Testis (tissue), 3 donors: ENCODE data around the gene ZNF350. TPM values are rescaled to one million over a fixed set of nuclear protein-coding genes. Genes with fewer than 3 reads are reported as not detected.
"Not testable (repeated sequence)": the region's sequence is repeated elsewhere in the genome, so short reads cannot be mapped to it uniquely, and the experiment has no call there.

Experiments used
- DNase-seq: peaks from one replicate; pipeline ENCODE4 v3.0.0-alpha.2; 2019
- H3K27ac ChIP-seq, 2 donors: fragments of 200-600 bp; sonication (generic); one replicate each; pipeline ENCODE4 v1.5.1; 2019
- H3K27me3 ChIP-seq: fragments of 200-600 bp; sonication (generic); one replicate; pipeline ENCODE4 v1.5.1; 2019
- H3K36me3 ChIP-seq: fragments of 200-600 bp; sonication (generic); one replicate; pipeline ENCODE4 v1.5.1; 2017; ENCODE audit warnings: low read depth; ENCODE audit errors: missing control alignments
- H3K4me1 ChIP-seq: fragments of 200-600 bp; sonication (generic); one replicate; pipeline ENCODE4 v1.5.1; 2019
- H3K4me3 ChIP-seq, 2 donors: fragments of 200-600 bp; sonication (generic); one replicate each; pipeline ENCODE4 v1.5.1; 2017 to 2019
- H3K9me3 ChIP-seq: fragments of 200-600 bp; sonication (generic); one replicate; pipeline ENCODE4 v1.5.1; 2017
- CTCF ChIP-seq, 3 experiments: fragments of 450-650 bp in 2 of 3; fragments of 200-600 bp in 1 of 3; sonication (generic) in 1 of 3; IDR thresholded peaks; one replicate each; pipeline ENCODE4 v1.5.1; 2016 to 2019; ENCODE audit warnings: antibody characterized with exemption in 3 of 3, mild to moderate bottlenecking in 2 of 3, moderate library complexity in 1 of 3
- POLR2A ChIP-seq: fragments of 450-650 bp; IDR thresholded peaks from one replicate; pipeline ENCODE4 v1.6.1; 2017; ENCODE audit warnings: antibody characterized with exemption, mild to moderate bottlenecking, moderate library complexity
- WGBS, 2 donors: methylation state at CpG; one replicate each; pipeline ENCODE4 v1.1.5; 2018; 5-methylcytosine and 5-hydroxymethylcytosine counted together
- intact Hi-C: fragments of 100-400 bp; cut with DNase I; formaldehyde crosslinking; loops from one replicate; pipeline ENCODE4 v1.15.1; 2023; ENCODE audit warnings: low total_unique reads
- polyA plus RNA-seq: library from polyadenylated mRNA; stranded (reverse); fragments of 350-450 nt; fragmentation: Illumina TruSeq; extraction: RNeasy Lipid Tissue Mini Kit (QIAGEN cat#74804); gene quantifications from one replicate; pipeline ENCODE4 v1.2.3, GENCODE V29; 2014; ENCODE audit warnings: low read depth, low replicate concordance; ENCODE audit not compliant: insufficient read depth
- total RNA-seq, 2 donors: library from RNA; depleted of rRNA; stranded (reverse); fragments of >200 nt; gene quantifications; one replicate each; pipeline ENCODE4 v1.2.3, GENCODE V29; 2016

ZNF350 gene
- total and polyA plus RNA-seq, 3 donors from 2014 or later = 7.5 to 19.0 (median 18.0) TPM

GRCh38 chr19:51970718-51971117 lies 15.9 kb downstream of the ZNF350 start:
- no peaks in the 10 kb centered on the region for H3K4me1 ChIP-seq
- H3K36me3 ChIP-seq = peaks cover 3% of the 10 kb centered on the region
- DNase-seq = no peak
- intact Hi-C loops = no loop called here
- TF ChIP-seq CTCF (IDR thresholded peaks at IDR 0.05) = no peak
- no peak for TF ChIP-seq POLR2A
- WGBS, 2 donors = 97 to 100% methylated on average over 1 of the region's 1 CpG
- no peak overlapping the region for H3K4me3 ChIP-seq
- no peaks in the 10 kb centered on the region for H3K9me3 ChIP-seq
- no peaks in the 10 kb centered on the region for H3K27me3 ChIP-seq
- no peak overlapping the region for H3K27ac ChIP-seq

- intact Hi-C loops = no loop called here
- Histone ChIP-seq H3K36me3 (no peaks in the 10 kb centered on the region), H3K4me1 (peaks cover 5% of the 10 kb centered on the region), H3K27ac (no peak overlapping the region), H3K27me3 (no peaks in the 10 kb centered on the region), H3K9me3 (no peaks in the 10 kb centered on the region), H3K4me3 (no peak overlapping the region)
- no peak for DNase-seq
- TF ChIP-seq POLR2A = no peak
- 95 to 96% methylated on average over 5 of the region's 5 CpGs for WGBS, 2 donors
Measured at GRCh38 chr19:51965583-51965982, 21.1 kb downstream of the ZNF350 start.

GRCh38 chr19:51960621-51961233 lies 25.9 kb downstream of the ZNF350 start:
- DNase-seq, H3K36me3 ChIP-seq, H3K9me3 ChIP-seq, intact Hi-C loops, H3K27me3 ChIP-seq, H3K4me1 ChIP-seq, H3K4me3 ChIP-seq, H3K27ac ChIP-seq: not testable (repeated sequence)
- 27 to 49% methylated on average over 5 to 7 of the region's 7 CpGs for WGBS, 2 donors

GRCh38 chr19:51959791-51960190 lies 26.8 kb downstream of the ZNF350 start:
- Histone ChIP-seq H3K27ac (no peak overlapping the region), H3K36me3 (no peaks in the 10 kb centered on the region), H3K4me3 (no peak overlapping the region), H3K27me3 (no peaks in the 10 kb centered on the region), H3K9me3 (no peaks in the 10 kb centered on the region), H3K4me1 (peaks cover 10% of the 10 kb centered on the region)
- TF ChIP-seq CTCF (IDR thresholded peaks at IDR 0.05) = no peak
- TF ChIP-seq POLR2A = no peak
- DNase-seq = no peak
- WGBS, 2 donors = 76% methylated on average over 4 of the region's 4 CpGs
- intact Hi-C loops = no loop called here

- DNase-seq, H3K4me3 ChIP-seq, H3K27ac ChIP-seq, H3K4me1 ChIP-seq, H3K36me3 ChIP-seq, intact Hi-C loops, H3K27me3 ChIP-seq, H3K9me3 ChIP-seq: not testable (repeated sequence)
- 71 to 84% methylated on average over 4 of the region's 4 CpGs for WGBS, 2 donors
Measured at GRCh38 chr19:51957846-51958245, 28.8 kb downstream of the ZNF350 start.

- Histone ChIP-seq H3K4me1 (no peaks in the 10 kb centered on the region), H3K4me3 (peak overlapping the region; percentile 38 to 61), H3K36me3 (no peaks in the 10 kb centered on the region), H3K9me3 (no peaks in the 10 kb centered on the region), H3K27me3 (no peaks in the 10 kb centered on the region), H3K27ac (peak overlapping the region; percentile 7 to 37)
- 5 to 10% methylated on average over 12 to 25 of the region's 25 CpGs for WGBS, 2 donors
- intact Hi-C loops = no loop called here
- TF ChIP-seq POLR2A (no peak), CTCF (IDR thresholded peaks at IDR 0.05) (no peak)
- DNase-seq = peak; percentile 91
Measured at GRCh38 chr19:51948975-51949374, 37.7 kb downstream of the ZNF350 start.
